ENCODE results near the gene KLK4. TPM values are rescaled to one million over a fixed set of nuclear protein-coding genes. Genes with fewer than 3 reads are reported as not detected.

Gene KLK4
- total and polyA plus RNA-seq, 10 of the 15 experiments (the other 5 are each of a cell fraction or from before 2014, with no cell fraction given) = 0.06 to 0.31 TPM; not detected in 8

DNA sequence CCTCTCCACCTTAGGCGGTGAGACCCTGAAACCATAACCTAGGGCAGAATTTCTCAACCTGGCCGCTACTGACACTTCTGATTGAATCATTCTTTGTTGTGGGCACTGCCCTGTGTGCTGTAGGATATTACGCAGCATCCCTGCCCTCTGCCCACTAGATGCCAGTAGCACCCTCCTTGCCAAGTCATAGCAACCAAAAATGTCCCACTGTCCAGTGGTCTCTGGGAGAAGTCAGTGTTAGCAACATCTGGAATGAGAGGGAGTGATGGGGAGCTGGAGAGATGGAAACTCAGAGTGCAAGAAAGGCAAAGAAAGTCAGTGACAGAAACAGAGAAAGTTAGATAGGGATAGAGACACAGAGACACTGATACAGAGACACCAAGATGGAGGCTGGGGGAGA lies 13.6 kb downstream of the KLK4 start (continued):
- TF ChIP-seq, protein P1, sequence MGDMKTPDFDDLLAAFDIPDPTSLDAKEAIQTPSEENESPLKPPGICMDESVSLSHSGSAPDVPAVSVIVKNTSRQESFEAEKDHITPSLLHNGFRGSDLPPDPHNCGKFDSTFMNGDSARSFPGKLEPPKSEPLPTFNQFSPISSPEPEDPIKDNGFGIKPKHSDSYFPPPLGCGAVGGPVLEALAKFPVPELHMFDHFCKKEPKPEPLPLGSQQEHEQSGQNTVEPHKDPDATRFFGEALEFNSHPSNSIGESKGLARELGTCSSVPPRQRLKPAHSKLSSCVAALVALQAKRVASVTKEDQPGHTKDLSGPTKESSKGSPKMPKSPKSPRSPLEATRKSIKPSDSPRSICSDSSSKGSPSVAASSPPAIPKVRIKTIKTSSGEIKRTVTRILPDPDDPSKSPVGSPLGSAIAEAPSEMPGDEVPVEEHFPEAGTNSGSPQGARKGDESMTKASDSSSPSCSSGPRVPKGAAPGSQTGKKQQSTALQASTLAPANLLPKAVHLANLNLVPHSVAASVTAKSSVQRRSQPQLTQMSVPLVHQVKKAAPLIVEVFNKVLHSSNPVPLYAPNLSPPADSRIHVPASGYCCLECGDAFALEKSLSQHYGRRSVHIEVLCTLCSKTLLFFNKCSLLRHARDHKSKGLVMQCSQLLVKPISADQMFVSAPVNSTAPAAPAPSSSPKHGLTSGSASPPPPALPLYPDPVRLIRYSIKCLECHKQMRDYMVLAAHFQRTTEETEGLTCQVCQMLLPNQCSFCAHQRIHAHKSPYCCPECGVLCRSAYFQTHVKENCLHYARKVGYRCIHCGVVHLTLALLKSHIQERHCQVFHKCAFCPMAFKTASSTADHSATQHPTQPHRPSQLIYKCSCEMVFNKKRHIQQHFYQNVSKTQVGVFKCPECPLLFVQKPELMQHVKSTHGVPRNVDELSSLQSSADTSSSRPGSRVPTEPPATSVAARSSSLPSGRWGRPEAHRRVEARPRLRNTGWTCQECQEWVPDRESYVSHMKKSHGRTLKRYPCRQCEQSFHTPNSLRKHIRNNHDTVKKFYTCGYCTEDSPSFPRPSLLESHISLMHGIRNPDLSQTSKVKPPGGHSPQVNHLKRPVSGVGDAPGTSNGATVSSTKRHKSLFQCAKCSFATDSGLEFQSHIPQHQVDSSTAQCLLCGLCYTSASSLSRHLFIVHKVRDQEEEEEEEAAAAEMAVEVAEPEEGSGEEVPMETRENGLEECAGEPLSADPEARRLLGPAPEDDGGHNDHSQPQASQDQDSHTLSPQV (IDR thresholded peaks at IDR 0.05) = 0 out of 2 replicates have a peak, but pooled peaks have one; percentile 62
- TF ChIP-seq IRF4 (IDR thresholded peaks at IDR 0.05; ENCODE audit: low read depth, low read length) (0 out of 2 replicates have a peak, but pooled peaks have one; percentile 5), NR2F1 (conservative IDR thresholded peaks at IDR 0.05) (0 out of 2 replicates have a peak, but pooled peaks have one; percentile 8), CUX1 (IDR thresholded peaks at IDR 0.05; ENCODE audit: insufficient replicate concordance, low read depth, low read length) (no peak), IKZF1 (conservative IDR thresholded peaks at IDR 0.05) (peak; percentile 0; the same call in 1 of the 2 replicates), CBFB (IDR thresholded peaks at IDR 0.05; ENCODE audit: low read depth) (0 out of 2 replicates have a peak, but pooled peaks have one; percentile 1), JUNB (IDR thresholded peaks at IDR 0.05) (no peak), FOXM1 (IDR thresholded peaks at IDR 0.05; ENCODE audit: low read depth, low read length) (no peak), SMC3 (IDR thresholded peaks at IDR 0.05; ENCODE audit: borderline replicate concordance, low read length) (peak; percentile 6; the same call in 1 of the 2 replicates), POLR2A (IDR thresholded peaks at IDR 0.05; ENCODE audit: low read depth, low read length) (no peak), STAT1 (conservative IDR thresholded peaks at IDR 0.05) (0 out of 2 replicates have a peak, but pooled peaks have one; percentile 64), RAD21 (IDR thresholded peaks at IDR 0.05; ENCODE audit: insufficient read depth, low read depth, low read length) (peak; percentile 22; the same call in 1 of the 2 replicates), LARP7 (IDR thresholded peaks at IDR 0.05) (peak; percentile 11; the same call in 1 of the 2 replicates), EED (IDR thresholded peaks at IDR 0.05; ENCODE audit: low read depth) (no peak; the same call in 1 of the 2 replicates)

Measured in GM12878 (cell line).